Measurements from ENCODE around the gene RPAIN.

DNA sequence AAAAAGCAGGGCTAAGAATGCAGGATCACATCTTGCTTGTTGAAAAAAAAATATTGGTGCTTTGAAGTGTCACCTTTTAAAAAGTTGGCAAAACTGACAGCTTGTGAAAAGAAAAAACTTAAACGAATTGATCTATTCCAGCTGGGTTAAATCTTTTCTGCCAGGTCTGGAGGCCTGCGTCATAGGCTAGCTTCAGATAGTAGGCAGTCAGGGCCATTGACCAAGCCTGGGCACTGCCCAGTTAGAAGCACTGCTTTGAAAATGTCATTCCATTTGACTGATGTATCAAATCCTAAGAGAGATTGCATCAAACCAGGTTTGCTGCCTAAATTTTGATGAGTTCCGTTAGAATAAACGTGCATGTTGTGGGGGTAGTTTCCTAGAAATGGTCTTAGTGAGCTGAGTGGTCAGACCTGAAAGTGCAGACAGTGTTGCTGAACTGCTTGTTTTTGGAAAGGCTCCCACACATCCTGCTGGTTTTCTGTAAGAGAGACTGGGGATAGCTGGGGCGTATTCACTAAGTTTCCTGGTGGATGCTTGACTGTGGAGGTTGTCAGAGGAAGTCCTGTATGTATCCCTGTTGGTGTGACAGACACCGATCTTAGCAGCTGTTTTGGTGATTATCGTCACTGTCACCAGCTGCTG is 39.4 kb upstream of the RPAIN start:
- TF ChIP-seq CTCF (IDR thresholded peaks at IDR 0.05) (no peak), POLR2A (IDR thresholded peaks at IDR 0.05) (no peak), POLR2AphosphoS5 (IDR thresholded peaks at IDR 0.05) (no peak)

All from gastroesophageal sphincter (tissue), 3 donors.